Measurements from ENCODE around the gene TSPAN17. TPM values are rescaled to one million over a fixed set of nuclear protein-coding genes. Genes with fewer than 3 reads are reported as not detected.
A peak's percentile ranks its signal among the peaks of the same experiment; 100 is the strongest.

TSPAN17 gene
- polyA plus RNA-seq, 1 experiment, result 40.9 TPM

DNA sequence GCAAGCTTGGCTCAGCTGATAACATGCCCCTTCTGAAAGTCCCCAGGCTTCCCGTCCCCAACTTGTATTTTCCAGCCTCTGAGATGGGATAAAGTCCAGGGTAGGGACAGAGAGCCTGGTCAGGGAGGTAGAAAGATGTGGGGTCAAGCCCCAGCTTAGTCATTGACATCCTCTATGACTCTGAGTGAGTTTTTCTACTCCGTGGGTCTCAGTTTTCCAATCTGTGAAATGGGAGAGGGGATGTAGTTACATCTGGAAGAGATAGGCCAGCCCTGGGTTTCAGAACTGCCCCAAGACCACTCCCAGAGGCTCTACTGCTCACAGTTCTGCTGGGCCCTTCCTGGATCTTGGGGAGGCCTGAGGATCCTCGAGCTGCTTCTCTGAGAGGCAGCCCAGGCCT lies 40.4 kb upstream of the TSPAN17 start:
- ChIA-PET POLR2A (no interaction called here), CTCF (interaction anchor here (1.4 to 2.9 kb wide), 4 partner anchors 32 to 54 kb away, joined by 4 to 8 read pairs (median 4); no protein-coding TSS in a partner anchor)
- no peak for DNase-seq (ENCODE audit: low read depth, low spot score)
- Histone ChIP-seq H3K4me3 (ENCODE audit: low read depth, low read length) (no peak overlapping the region), H3K9me3 (ENCODE audit: control insufficient read depth, insufficient read depth, low read length) (no peaks in the 10 kb centered on the region), H3K27ac (ENCODE audit: low read depth, low read length) (no peak overlapping the region), H3K27me3 (ENCODE audit: control insufficient read depth, insufficient read depth, low read length) (no peaks in the 10 kb centered on the region)
- TF ChIP-seq, protein P1, sequence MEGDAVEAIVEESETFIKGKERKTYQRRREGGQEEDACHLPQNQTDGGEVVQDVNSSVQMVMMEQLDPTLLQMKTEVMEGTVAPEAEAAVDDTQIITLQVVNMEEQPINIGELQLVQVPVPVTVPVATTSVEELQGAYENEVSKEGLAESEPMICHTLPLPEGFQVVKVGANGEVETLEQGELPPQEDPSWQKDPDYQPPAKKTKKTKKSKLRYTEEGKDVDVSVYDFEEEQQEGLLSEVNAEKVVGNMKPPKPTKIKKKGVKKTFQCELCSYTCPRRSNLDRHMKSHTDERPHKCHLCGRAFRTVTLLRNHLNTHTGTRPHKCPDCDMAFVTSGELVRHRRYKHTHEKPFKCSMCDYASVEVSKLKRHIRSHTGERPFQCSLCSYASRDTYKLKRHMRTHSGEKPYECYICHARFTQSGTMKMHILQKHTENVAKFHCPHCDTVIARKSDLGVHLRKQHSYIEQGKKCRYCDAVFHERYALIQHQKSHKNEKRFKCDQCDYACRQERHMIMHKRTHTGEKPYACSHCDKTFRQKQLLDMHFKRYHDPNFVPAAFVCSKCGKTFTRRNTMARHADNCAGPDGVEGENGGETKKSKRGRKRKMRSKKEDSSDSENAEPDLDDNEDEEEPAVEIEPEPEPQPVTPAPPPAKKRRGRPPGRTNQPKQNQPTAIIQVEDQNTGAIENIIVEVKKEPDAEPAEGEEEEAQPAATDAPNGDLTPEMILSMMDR (IDR thresholded peaks at IDR 0.05; ENCODE audit: low read depth, low read length), result no peak

- H3K27me3 ChIP-seq (ENCODE audit: control insufficient read depth, insufficient read depth, low read length), result no peaks in the 10 kb centered on the region
- no peak overlapping the region for H3K27ac ChIP-seq (ENCODE audit: low read depth, low read length)
- H3K9me3 ChIP-seq (ENCODE audit: control insufficient read depth, insufficient read depth, low read length), result no peaks in the 10 kb centered on the region
- H3K4me3 ChIP-seq (ENCODE audit: low read depth, low read length), result no peak overlapping the region
- ChIA-PET CTCF (interaction anchor here (2.0 to 2.9 kb wide), 2 partner anchors 35 to 53 kb away, joined by 8 to 9 read pairs; no protein-coding TSS in a partner anchor), POLR2A (interaction anchor here (0.6 kb wide), 1 partner anchor 54 kb away, joined by 5 read pairs; no protein-coding TSS in a partner anchor)
- no peak for DNase-seq (ENCODE audit: low read depth, low spot score)
- TF ChIP-seq, protein P1 (IDR thresholded peaks at IDR 0.05; ENCODE audit: low read depth, low read length), result no peak
Observed at GRCh38 chr5:176608142-176608705, 39.1 kb upstream of the TSPAN17 start.

- no peaks in the 10 kb centered on the region for H3K27me3 ChIP-seq (ENCODE audit: control insufficient read depth, insufficient read depth, low read length)
- TF ChIP-seq, protein P1 (IDR thresholded peaks at IDR 0.05; ENCODE audit: low read depth, low read length), result no peak
- no peak overlapping the region for H3K27ac ChIP-seq (ENCODE audit: low read depth, low read length)
- no peaks in the 10 kb centered on the region for H3K9me3 ChIP-seq (ENCODE audit: control insufficient read depth, insufficient read depth, low read length)
- ChIA-PET POLR2A (interaction anchor here (0.6 kb wide), 1 partner anchor 40 kb away, joined by 5 read pairs; no protein-coding TSS in a partner anchor), CTCF (interaction anchor here (0.7 to 2.9 kb wide), 3 partner anchors 36 to 54 kb away, joined by 3 to 9 read pairs (median 8); no protein-coding TSS in a partner anchor)
- peak overlapping the region; percentile 73 for H3K4me3 ChIP-seq (ENCODE audit: low read depth, low read length)
- DNase-seq (ENCODE audit: low read depth, low spot score), result no peak
Observed at GRCh38 chr5:176608937-176609723, 38.2 kb upstream of the TSPAN17 start.

DNA sequence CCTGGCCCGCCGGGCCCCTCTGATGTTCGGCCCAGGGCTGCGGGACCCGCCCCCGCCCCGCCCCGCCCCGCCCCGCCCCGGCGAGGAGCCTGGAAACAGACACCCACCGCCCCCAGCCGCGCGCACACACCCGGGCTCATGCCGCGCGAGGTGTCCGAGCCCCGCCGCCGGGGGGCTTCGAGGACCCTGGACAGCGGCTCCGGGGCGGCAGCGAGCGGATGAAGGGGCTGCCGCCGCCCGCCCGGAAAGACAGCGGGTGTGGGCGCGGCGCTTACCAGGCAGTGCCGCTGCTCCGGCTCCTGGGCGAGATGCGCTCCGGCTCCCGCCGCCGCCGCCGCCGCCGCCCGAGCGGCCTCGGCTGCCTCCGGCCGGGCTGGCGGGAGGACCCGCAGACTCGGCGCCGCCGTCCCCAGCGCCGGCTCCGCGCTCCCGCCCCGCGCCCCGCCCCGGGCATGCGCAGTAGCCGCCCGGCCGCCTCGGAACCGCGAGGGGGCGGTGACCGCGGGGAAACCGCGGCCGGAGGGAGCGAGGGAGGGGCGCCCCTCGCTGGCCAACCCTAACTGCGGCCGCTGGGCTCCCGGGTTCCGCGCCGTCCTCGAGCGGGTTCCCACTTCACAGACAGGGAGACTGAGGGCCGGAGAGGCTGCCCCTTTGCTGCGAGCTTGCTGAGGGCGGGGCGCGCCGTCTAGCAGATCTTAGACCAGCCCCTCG lies 37.4 kb upstream of the TSPAN17 start, which contains the start of gene GPRIN1:
Gene GPRIN1 (minus strand): TSS at position 433 of the 711 bp plus-strand sequence. CDS start 10,322 bp downstream, outside the sequence.
- ChIA-PET CTCF (interaction anchor here (0.6 to 2.9 kb wide), 3 partner anchors 51 to 217 kb away, joined by 3 to 8 read pairs (median 3); no protein-coding TSS in a partner anchor), POLR2A (interaction anchor here (0.6 kb wide), 2 partner anchors 22 to 39 kb away, joined by 4 to 5 read pairs; no protein-coding TSS in a partner anchor)
- Histone ChIP-seq H3K4me3 (ENCODE audit: low read depth, low read length) (peak within 1 kb of the TSS; percentile 73), H3K9me3 (ENCODE audit: control insufficient read depth, insufficient read depth, low read length) (no peaks in the 10 kb centered on the region), H3K27me3 (ENCODE audit: control insufficient read depth, insufficient read depth, low read length) (no peaks in the 10 kb centered on the region), H3K27ac (ENCODE audit: low read depth, low read length) (no peak within 1 kb of the TSS)
- TF ChIP-seq, protein P1 (IDR thresholded peaks at IDR 0.05; ENCODE audit: low read depth, low read length), result peak; percentile 28; the same call in 1 of the 2 replicates
- no peak for DNase-seq (ENCODE audit: low read depth, low spot score)

All from AG04450 (cell line).